Measurements from ENCODE around the gene LOXL1. TPM values are rescaled to one million over a fixed set of nuclear protein-coding genes. Genes with fewer than 3 reads are reported as not detected.
"Not testable (repeated sequence)": the region's sequence is repeated elsewhere in the genome, so short reads cannot be mapped to it uniquely, and the experiment has no call there.

Gene LOXL1
- total RNA-seq, 1 experiment from 2014 or later, result 249 TPM

GRCh38 chr15:73959012-73959581 is 32.8 kb downstream of the LOXL1 start:
- H3K27ac ChIP-seq (ENCODE audit: low read length), result peak overlapping the region; percentile 97
- peak; percentile 25 for ATAC-seq
- intact Hi-C loops (cut with micrococcal nuclease), result loop anchor here (5.0 kb wide), 1 partner anchor 62 kb away; no protein-coding TSS in a partner anchor
- H3K4me1 ChIP-seq (ENCODE audit: insufficient read depth, low read length), result peaks cover 65% of the 10 kb centered on the region
- peak overlapping the region; percentile 19 for H3K4me3 ChIP-seq (ENCODE audit: low read length)
- H2AFZ ChIP-seq (ENCODE audit: low read length), result no peak overlapping the region
- no peaks in the 10 kb centered on the region for H4K20me1 ChIP-seq (ENCODE audit: low read length)
- BruUV-seq (replicated peaks), result no TSS peak
- TF ChIP-seq, protein P1, sequence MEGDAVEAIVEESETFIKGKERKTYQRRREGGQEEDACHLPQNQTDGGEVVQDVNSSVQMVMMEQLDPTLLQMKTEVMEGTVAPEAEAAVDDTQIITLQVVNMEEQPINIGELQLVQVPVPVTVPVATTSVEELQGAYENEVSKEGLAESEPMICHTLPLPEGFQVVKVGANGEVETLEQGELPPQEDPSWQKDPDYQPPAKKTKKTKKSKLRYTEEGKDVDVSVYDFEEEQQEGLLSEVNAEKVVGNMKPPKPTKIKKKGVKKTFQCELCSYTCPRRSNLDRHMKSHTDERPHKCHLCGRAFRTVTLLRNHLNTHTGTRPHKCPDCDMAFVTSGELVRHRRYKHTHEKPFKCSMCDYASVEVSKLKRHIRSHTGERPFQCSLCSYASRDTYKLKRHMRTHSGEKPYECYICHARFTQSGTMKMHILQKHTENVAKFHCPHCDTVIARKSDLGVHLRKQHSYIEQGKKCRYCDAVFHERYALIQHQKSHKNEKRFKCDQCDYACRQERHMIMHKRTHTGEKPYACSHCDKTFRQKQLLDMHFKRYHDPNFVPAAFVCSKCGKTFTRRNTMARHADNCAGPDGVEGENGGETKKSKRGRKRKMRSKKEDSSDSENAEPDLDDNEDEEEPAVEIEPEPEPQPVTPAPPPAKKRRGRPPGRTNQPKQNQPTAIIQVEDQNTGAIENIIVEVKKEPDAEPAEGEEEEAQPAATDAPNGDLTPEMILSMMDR (conservative IDR thresholded peaks at IDR 0.05; ENCODE audit: low read depth, low read length), result peak; percentile 33; the same call in 1 of the 2 replicates
- TF ChIP-seq EZH2 (IDR thresholded peaks at IDR 0.05; ENCODE audit: low read length, unreplicated experiment), result no peak
- H3K9me3 ChIP-seq (ENCODE audit: low read length), result no peaks in the 10 kb centered on the region
- CTCF ChIA-PET, result interaction anchor here (0.8 kb wide), 1 partner anchor 24 kb away, joined by 3 read pairs; no protein-coding TSS in a partner anchor
- POLR2A ChIA-PET (ENCODE audit: unreplicated experiment), result interaction anchor here (0.6 kb wide), 1 partner anchor 90 kb away, joined by 11 read pairs; no protein-coding TSS in a partner anchor
- H3K27me3 ChIP-seq (ENCODE audit: low read length), result no peaks in the 10 kb centered on the region
- H3K4me2 ChIP-seq (ENCODE audit: low read length), result peak overlapping the region; percentile 70
- H3K9ac ChIP-seq (ENCODE audit: low read length), result peak overlapping the region; percentile 8; the same call in 1 of the 2 replicates
- peaks cover 58% of the 10 kb centered on the region for H3K79me2 ChIP-seq (ENCODE audit: low read length)
- peaks cover 18% of the 10 kb centered on the region for H3F3A ChIP-seq (ENCODE audit: low read length, unreplicated experiment)
- H3K9me2 ChIP-seq (replicated peaks; ENCODE audit: low read length), result no peaks in the 10 kb centered on the region
- no peaks in the 10 kb centered on the region for H3K36me3 ChIP-seq (ENCODE audit: low read depth, low read length)
- DNase-seq, result peak; percentile 88

DNA sequence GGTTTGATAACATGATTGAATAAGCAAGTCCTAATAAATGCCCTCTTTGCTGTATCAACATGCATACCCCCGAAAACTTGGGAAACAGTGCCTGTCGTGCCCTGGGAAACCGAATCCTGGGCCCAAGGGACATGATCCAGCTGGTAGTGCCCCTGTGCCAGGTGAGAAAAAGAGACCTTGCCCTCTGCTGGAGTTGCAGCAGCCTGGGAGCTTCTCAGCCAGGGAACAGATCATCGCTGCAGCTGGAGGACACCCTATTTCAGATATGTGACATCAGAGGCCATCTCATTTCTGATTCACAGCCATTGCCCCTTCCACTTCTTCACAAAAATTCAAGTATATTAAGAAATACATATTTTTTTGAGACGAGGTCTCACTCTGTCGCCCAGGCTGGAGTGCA is 33.5 kb downstream of the LOXL1 start:
- TF ChIP-seq, protein P1 (conservative IDR thresholded peaks at IDR 0.05; ENCODE audit: low read depth, low read length), result no peak
- TF ChIP-seq EZH2 (IDR thresholded peaks at IDR 0.05; ENCODE audit: low read length, unreplicated experiment) (no peak), EZH2phosphoT487 (IDR thresholded peaks at IDR 0.05; ENCODE audit: borderline replicate concordance, low read length) (no peak)
- Histone ChIP-seq H3K4me1 (ENCODE audit: insufficient read depth, low read length) (peaks cover 62% of the 10 kb centered on the region), H4K20me1 (ENCODE audit: low read length) (no peaks in the 10 kb centered on the region), H3K27me3 (ENCODE audit: low read length) (no peaks in the 10 kb centered on the region), H2AFZ (ENCODE audit: low read length) (no peak overlapping the region), H3K9me2 (replicated peaks; ENCODE audit: low read length) (no peaks in the 10 kb centered on the region), H3K4me3 (ENCODE audit: low read length) (no peak overlapping the region), H3F3A (ENCODE audit: low read length, unreplicated experiment) (peaks cover 18% of the 10 kb centered on the region), H3K9me3 (ENCODE audit: low read length) (no peaks in the 10 kb centered on the region), H3K79me2 (ENCODE audit: low read length) (peaks cover 58% of the 10 kb centered on the region), H3K36me3 (ENCODE audit: low read depth, low read length) (no peaks in the 10 kb centered on the region), H3K9ac (ENCODE audit: low read length) (no peak overlapping the region), H3K4me2 (ENCODE audit: low read length) (peak overlapping the region; percentile 70), H3K27ac (ENCODE audit: low read length) (peak overlapping the region; percentile 97)
- BruUV-seq (replicated peaks), result no TSS peak
- ATAC-seq (no peak), DNase-seq (no peak)
- CTCF ChIA-PET, result interaction anchor here (0.8 kb wide), 1 partner anchor 23 kb away, joined by 3 read pairs; no protein-coding TSS in a partner anchor
- POLR2A ChIA-PET (ENCODE audit: unreplicated experiment), result interaction anchor here (0.6 kb wide), 1 partner anchor 89 kb away, joined by 11 read pairs; no protein-coding TSS in a partner anchor
- intact Hi-C loops (cut with micrococcal nuclease), result loop anchor here (5.0 kb wide), 1 partner anchor 62 kb away; no protein-coding TSS in a partner anchor

- Histone ChIP-seq H3K4me1 (ENCODE audit: insufficient read depth, low read length) (peaks cover 65% of the 10 kb centered on the region), H3K79me2 (ENCODE audit: low read length) (peaks cover 61% of the 10 kb centered on the region), H3F3A (ENCODE audit: low read length, unreplicated experiment) (peaks cover 17% of the 10 kb centered on the region)
- CTCF ChIA-PET; POLR2A ChIA-PET (ENCODE audit: unreplicated experiment); BruUV-seq (replicated peaks); H3K4me2 ChIP-seq (ENCODE audit: low read length); intact Hi-C loops (cut with micrococcal nuclease); H4K20me1 ChIP-seq (ENCODE audit: low read length); ATAC-seq; H3K36me3 ChIP-seq (ENCODE audit: low read depth, low read length); H3K9ac ChIP-seq (ENCODE audit: low read length); H3K4me3 ChIP-seq (ENCODE audit: low read length); DNase-seq; H3K27me3 ChIP-seq (ENCODE audit: low read length); H3K9me2 ChIP-seq (replicated peaks; ENCODE audit: low read length); H3K9me3 ChIP-seq (ENCODE audit: low read length); H2AFZ ChIP-seq (ENCODE audit: low read length); H3K27ac ChIP-seq (ENCODE audit: low read length): not testable (repeated sequence)
These were observed 34.3 kb downstream of the LOXL1 start for GRCh38 chr15:73960472-73961070.

Measured in PC-3 (cell line).